ENCODE measurements around the gene SERPINB5.

SERPINB5 gene

GRCh38 chr18:63470751-63471150, 6.0 kb upstream of the SERPINB5 start:
- DNase-seq, result no peak

- DNase-seq, result no peak
Observed at GRCh38 chr18:63472380-63472779, 4.4 kb upstream of the SERPINB5 start.

DNA sequence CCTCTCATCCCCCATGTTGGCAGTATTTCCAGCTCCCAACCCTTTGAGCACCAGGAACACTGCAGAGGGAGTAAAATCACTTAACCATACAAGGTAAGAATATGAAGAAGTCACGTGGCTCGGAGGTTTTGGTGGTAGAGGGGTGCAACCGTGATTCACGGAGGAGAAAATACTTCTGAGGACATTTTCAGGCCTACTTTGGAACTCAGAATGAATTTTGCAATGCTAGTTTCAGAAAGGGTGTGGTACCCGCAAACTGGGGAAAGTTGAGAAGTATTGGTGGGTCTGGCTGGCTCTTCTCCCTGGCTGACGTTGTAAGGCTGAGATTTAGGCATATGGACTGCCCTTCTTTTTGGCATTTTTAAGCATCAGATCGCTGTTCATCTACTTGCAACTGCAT, 442 bp downstream of the SERPINB5 start:
- no peak for DNase-seq

- no peak for DNase-seq
Observed at GRCh38 chr18:63477968-63478367, 1.2 kb downstream of the SERPINB5 start.

DNA sequence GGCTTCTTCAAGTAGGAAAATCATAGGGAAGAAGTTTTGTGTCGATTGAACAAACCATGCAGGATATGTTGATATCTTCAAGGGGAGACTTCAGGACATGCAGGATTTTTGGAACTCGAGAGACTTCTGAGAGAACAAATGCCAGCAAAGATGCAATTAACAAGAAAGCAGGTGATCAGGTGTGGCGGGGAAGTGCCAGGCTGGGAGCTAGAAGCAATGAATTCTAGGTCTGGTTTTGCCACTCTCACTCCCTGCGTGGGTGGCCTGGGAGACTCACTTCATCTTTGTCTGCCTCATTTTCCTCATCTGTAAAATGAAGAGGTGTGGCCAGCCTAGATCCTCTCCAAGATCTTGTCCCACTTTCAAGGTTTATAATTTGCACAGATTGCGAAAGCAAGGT, 3.1 kb downstream of the SERPINB5 start:
- no peak for DNase-seq

- DNase-seq, result no peak
Observed at GRCh38 chr18:63480476-63480875, 3.7 kb downstream of the SERPINB5 start.

DNA sequence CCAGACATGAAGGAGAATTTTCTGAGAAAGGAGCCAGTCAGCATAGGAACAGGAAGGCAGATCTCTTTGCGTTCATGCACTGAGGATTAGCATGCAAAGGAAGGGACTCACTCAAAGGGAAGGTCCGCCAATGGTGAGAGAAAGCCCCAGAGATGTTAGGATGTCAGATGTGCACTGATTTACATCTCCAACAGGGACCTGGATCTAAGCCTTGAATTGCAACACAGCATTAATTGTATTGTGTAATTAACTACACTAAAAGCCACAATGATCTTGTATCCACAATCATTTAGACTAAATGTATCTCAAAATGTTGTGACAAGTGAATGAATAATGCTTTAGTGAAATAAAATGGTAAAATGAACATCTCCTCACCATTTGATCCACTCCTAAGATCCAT, 4.2 kb downstream of the SERPINB5 start:
- no peak for DNase-seq

DNA sequence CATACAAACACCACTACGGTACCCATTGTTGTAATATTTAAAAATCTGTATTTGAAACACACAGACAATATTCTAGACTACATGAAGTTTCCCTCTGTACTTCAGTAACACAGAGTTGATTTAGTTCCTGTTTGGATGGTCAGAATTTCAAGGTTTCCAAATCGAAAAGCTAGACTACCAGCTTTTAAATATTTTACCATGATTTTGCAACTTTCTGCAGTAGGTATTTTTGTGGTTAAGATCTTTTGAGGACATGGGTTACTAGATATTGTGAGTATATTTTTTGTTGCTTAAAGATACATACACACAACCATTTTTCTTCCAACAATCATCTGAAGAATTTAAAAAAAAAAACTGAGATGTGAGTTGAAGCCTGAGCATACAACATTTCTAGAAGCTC, 10.9 kb downstream of the SERPINB5 start:
- no peak for DNase-seq

DNA sequence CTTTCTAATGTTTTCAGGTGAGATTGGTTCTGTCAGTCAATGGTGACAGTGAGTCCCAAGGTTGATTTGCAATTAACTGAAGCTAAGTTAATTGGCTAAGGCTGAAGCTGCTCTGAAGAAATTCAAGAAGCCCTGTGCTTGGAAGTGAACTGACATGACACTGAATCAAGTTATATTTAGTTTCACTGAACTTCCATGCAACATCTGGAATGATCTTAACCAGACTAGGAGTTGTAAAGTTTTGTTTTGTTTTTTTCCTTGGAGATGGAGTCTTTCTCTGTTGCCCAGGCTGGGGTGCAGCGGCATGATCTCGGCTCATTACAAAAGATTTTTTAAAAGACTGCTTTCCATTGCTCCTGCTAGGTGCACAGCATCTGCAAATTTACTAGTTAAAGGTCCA, 11.4 kb downstream of the SERPINB5 start:
- DNase-seq, result no peak

DNA sequence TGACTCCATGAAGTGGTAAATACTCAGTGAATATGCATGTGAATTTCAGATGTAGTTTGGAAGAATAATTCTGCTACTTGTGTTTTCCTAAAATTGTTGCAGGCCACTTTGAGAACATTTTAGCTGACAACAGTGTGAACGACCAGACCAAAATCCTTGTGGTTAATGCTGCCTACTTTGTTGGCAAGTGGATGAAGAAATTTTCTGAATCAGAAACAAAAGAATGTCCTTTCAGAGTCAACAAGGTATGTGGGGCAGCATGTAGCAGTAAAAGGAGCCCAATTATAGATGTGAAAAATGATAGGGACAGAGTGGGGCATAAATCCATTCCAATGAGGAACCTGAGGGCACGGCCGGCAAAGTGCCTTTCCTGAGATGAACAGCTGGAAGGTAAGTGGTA, 16.1 kb downstream of the SERPINB5 start:
- no peak for DNase-seq

GRCh38 chr18:63495675-63496074, 18.9 kb downstream of the SERPINB5 start:
- no peak for DNase-seq

GRCh38 chr18:63505566-63506335, 29.0 kb downstream of the SERPINB5 start:
- DNase-seq, result peak; percentile 54

- DNase-seq, result no peak
Observed at GRCh38 chr18:63506336-63506646, 29.5 kb downstream of the SERPINB5 start.

GRCh38 chr18:63508596-63508995, 31.8 kb downstream of the SERPINB5 start:
- DNase-seq, result no peak

GRCh38 chr18:63511285-63511684, 34.5 kb downstream of the SERPINB5 start:
- peak; percentile 54 for DNase-seq

DNA sequence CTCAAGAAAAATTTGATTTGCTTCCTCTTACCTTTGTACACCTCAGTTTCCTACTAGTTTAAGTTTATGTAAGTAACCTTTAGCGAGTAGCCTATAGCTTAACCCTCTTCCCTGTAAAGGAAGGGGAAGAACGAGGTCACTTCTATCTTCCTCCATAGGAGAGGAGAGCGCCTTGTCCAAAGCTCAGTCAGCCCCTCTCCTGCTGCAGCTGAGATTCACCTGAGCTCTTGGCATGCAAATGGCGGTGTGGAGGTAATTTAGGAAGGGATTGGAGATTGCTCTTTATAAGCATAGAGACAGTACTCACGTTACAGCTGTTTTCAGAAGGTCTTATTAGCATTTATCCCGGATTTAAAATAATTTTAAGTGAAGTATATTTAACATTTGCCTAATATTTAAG, 37.6 kb downstream of the SERPINB5 start:
- DNase-seq, result no peak

- DNase-seq, result no peak
Observed at GRCh38 chr18:63514888-63515678, 38.3 kb downstream of the SERPINB5 start.

- DNase-seq, result no peak
Observed at GRCh38 chr18:63515801-63516200, 39.0 kb downstream of the SERPINB5 start.

GRCh38 chr18:63518178-63519012, 41.6 kb downstream of the SERPINB5 start:
- DNase-seq, result peak; percentile 79

DNA sequence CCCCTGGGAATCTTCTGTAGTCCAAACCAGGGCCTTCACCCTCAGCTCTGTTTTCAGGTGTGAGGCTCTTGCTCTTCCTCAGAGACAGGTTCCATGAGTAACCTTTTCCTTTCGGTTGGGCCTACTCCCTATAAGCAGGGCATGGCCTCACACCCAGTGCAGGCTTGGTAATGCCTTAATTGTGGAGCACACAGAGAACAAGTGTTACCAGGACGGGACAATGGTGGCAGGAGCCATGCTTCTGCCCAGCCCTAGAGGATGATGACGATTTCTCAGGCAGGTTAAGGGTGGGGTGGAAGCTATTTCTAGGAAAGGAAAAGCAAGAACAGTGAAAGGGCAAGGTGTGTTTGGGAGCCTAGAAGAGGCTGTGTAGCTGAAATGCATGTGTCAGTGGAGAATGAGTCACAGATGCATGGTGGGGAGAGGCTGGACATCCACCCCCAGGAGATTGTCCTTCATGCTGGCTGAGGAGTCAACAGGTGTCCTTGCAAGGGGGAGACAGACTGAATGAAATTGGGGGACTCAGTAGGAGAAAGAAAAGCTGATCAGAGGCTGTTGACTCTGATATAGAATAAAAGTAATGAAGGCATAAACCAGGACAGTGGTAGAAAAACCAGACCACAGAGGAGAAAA, 43.4 kb downstream of the SERPINB5 start:
- no peak for DNase-seq

DNA sequence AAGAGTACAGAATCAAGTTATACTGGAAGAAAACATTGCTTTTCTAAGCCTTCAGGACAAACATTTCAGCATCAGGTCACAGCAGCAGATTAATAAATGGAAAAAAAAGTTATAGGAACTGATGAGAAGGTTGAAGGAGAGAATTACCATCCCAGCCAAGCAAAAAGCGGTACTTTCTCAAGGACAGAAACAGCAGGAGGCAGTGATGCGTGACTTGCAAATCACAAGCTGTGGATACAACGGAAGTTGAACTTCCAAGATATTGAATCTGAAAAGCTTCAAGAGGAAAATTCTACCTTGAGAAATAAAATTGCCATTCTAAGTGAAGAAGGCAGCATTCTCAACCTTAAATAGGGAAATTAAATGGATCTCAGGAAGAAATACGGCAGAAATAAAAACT, 46.9 kb downstream of the SERPINB5 start:
- DNase-seq, result no peak

GRCh38 chr18:63527251-63527650, 50.5 kb downstream of the SERPINB5 start:
- DNase-seq, result no peak

- no peak for DNase-seq
Observed at GRCh38 chr18:63528863-63529492, 52.2 kb downstream of the SERPINB5 start.

All from inflammatory macrophage treated with lipopolysaccharide for 4 hours (primary cell).